NT2/D1 (cell line): ENCODE data around the gene KPNA3.

Source experiments
- SUZ12 ChIP-seq: IDR thresholded peaks from 2 replicates; pipeline ENCODE4 v1.6.1; 2011; ENCODE audit not compliant: insufficient read length, insufficient read depth; ENCODE audit errors: extremely low read depth
- YY1 ChIP-seq: IDR thresholded peaks from 2 replicates; pipeline ENCODE4 v1.6.1; 2011; ENCODE audit not compliant: insufficient read length, insufficient read depth
- ZNF274 ChIP-seq: IDR thresholded peaks from 2 replicates; pipeline ENCODE4 v1.6.1; 2011; ENCODE audit warnings: mild to moderate bottlenecking, low read depth, low read length

DNA sequence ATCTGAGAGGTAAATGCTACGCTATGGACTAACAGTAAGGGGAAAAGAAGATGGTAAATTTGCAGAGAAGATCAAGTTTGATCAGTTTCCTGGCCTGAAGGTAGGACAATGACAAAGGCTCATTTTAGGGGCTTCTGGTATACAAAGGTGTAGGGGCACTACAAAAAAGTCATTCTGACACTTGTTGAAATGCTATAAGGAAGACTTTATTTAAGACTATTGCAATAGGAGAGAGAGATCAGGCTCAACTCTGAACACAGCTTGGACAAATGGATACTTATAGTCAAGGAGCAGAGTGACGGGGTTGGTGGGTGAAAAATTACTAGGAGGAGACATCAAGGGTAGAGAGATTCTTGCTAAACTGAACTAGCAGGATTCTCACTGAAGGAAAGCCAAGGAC, 37.2 kb upstream of the KPNA3 start:
- TF ChIP-seq ZNF274 (no peak), SUZ12 (no peak), YY1 (no peak)
